ENCODE measurements around the gene TMEM273.

DNA sequence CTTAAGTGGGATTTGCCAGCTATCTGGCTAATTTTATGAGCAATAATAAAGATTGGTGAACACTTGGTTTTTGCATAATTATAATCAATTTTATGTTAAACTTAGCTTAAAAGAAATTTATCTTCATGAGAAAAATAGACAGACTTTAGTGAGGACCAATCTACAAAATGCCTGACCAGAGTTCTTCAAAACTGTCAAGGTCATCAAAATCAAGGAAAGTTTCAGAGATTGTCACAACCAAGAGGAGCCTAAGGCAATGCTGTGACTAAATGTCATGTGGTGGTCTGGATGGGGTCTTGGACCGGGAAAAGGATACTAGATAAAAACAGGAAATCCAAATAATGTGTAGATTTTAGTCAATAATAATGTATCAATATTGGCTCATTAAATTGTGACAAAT lies 36.7 kb downstream of the TMEM273 start:
- TF ChIP-seq PPARA (CRISPR knock-in tag; IDR thresholded peaks at IDR 0.05; ENCODE audit: borderline replicate concordance) (no peak), ZC3H10 (CRISPR knock-in tag; IDR thresholded peaks at IDR 0.05) (no peak), TOX (CRISPR knock-in tag; IDR thresholded peaks at IDR 0.05; ENCODE audit: borderline replicate concordance) (no peak)
- TF ChIP-seq, protein P1, sequence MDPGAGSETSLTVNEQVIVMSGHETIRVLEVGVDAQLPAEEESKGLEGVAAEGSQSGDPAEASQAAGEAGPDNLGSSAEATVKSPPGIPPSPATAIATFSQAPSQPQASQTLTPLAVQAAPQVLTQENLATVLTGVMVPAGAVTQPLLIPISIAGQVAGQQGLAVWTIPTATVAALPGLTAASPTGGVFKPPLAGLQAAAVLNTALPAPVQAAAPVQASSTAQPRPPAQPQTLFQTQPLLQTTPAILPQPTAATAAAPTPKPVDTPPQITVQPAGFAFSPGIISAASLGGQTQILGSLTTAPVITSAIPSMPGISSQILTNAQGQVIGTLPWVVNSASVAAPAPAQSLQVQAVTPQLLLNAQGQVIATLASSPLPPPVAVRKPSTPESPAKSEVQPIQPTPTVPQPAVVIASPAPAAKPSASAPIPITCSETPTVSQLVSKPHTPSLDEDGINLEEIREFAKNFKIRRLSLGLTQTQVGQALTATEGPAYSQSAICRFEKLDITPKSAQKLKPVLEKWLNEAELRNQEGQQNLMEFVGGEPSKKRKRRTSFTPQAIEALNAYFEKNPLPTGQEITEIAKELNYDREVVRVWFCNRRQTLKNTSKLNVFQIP (CRISPR knock-in tag; IDR thresholded peaks at IDR 0.05; ENCODE audit: borderline replicate concordance, low read depth): no peak

Data from SK-N-SH treated with all-trans-retinoic acid at 6 μM for 48 hours (cell line).